B cell (primary cell): ENCODE measurements around the gene COG5. TPM values are rescaled to one million over a fixed set of nuclear protein-coding genes. Genes with fewer than 3 reads are reported as not detected.

ENCODE experiments used
- ATAC-seq: fragments of 200-7000 bp; cut with Tn5 transposase; one replicate; pipeline ENCODE4 v1.10.0; 2021; ENCODE audit warnings: low read depth, mild to moderate bottlenecking, moderate number of reproducible peaks, moderate library complexity
- CTCF ChIA-PET: fragments of 350-600 bp; sonication (Branson Sonifier 250); formaldehyde crosslinking; loops from one replicate; lab custom pipeline; 2021; ENCODE audit warnings: antibody characterized with exemption, inconsistent platforms; lab: Charles Lee
- POLR2A ChIA-PET: fragments of 350-600 bp; sonication (Branson Sonifier 250); formaldehyde crosslinking; loops from one replicate; lab custom pipeline; 2021; ENCODE audit warnings: antibody characterized with exemption; lab: Charles Lee
- DNase-seq: peaks from one replicate; pipeline ENCODE4 v3.0.0; 2013
- H2AFZ ChIP-seq: 2 replicates; pipeline ENCODE4 v1.6.1; 2012; ENCODE audit warnings: mild to moderate bottlenecking, low read depth, low read length; ENCODE audit not compliant: insufficient read depth, poor library complexity, severe bottlenecking
- H3K27ac ChIP-seq, 2 donors: 1 replicate in 1 of 2; 2 replicates in 1 of 2; pipeline ENCODE4 v1.5.1; 2012 to 2013; ENCODE audit warnings: low read length in 2 of 2, mild to moderate bottlenecking in 2 of 2, moderate library complexity in 1 of 2
- H3K27me3 ChIP-seq, 4 experiments: fragments of 200-600 bp in 1 of 4; sonication (generic) in 1 of 4; replicated peaks in 1 of 4; 1 replicate in 2 of 4; 2 replicates in 2 of 4; pipeline versions ENCODE4 v1.6.1 to v1.7.0; 2013 to 2016; ENCODE audit warnings: low read length in 3 of 4, mild to moderate bottlenecking in 2 of 4, mixed read lengths in 1 of 4, moderate library complexity in 1 of 4; ENCODE audit not compliant: insufficient read depth in 4 of 4, control insufficient read depth in 3 of 4; ENCODE audit errors: control extremely low read depth in 1 of 4
- H3K36me3 ChIP-seq, 2 experiments: replicated peaks in 1 of 2; 1 replicate in 1 of 2; 2 replicates in 1 of 2; pipeline versions ENCODE4 v1.6.1 to v1.7.1; 2013; ENCODE audit warnings: low read length in 1 of 2; ENCODE audit not compliant: insufficient read depth in 2 of 2, control insufficient read depth in 1 of 2; ENCODE audit errors: control extremely low read depth in 1 of 2, extremely low read depth in 1 of 2
- H3K4me1 ChIP-seq, 2 donors: fragments of 200-600 bp in 1 of 2; sonication (generic) in 1 of 2; 1 replicate in 1 of 2; 2 replicates in 1 of 2; pipeline versions ENCODE4 v1.5.1 to v1.6.1; 2013 to 2017; ENCODE audit warnings: low read length in 2 of 2; ENCODE audit not compliant: control insufficient read depth in 2 of 2, insufficient read depth in 2 of 2
- H3K4me2 ChIP-seq: replicated peaks from 2 replicates; pipeline ENCODE3; 2012; ENCODE audit warnings: mild to moderate bottlenecking, low read depth, low read length; ENCODE audit not compliant: poor library complexity, severe bottlenecking
- H3K4me3 ChIP-seq, 5 experiments: fragments of 200-600 bp in 1 of 5; sonication (generic) in 1 of 5; 1 replicate in 3 of 5; 2 replicates in 2 of 5; pipeline versions ENCODE4 v1.5.1 to v1.7.0; 2011 to 2016; ENCODE audit warnings: low read length in 4 of 5, mild to moderate bottlenecking in 4 of 5, low read depth in 2 of 5, control low read depth in 1 of 5, moderate library complexity in 1 of 5; ENCODE audit not compliant: insufficient read depth in 1 of 5; ENCODE audit errors: control extremely low read depth in 1 of 5, extremely low read depth in 1 of 5
- H3K79me2 ChIP-seq: fragments of 200-600 bp; sonication (generic); one replicate; pipeline ENCODE4 v1.6.0; 2016; ENCODE audit warnings: low read length; ENCODE audit not compliant: control insufficient read depth, insufficient read depth
- H3K9ac ChIP-seq: fragments of 200-600 bp; sonication (generic); 2 replicates; pipeline ENCODE4 v1.6.1; 2017; ENCODE audit warnings: mild to moderate bottlenecking, low read length, moderate library complexity
- H3K9me3 ChIP-seq, 3 donors: one replicate each; pipeline versions ENCODE4 v1.6.1 to v1.7.1; 2013; ENCODE audit warnings: low read length in 2 of 3; ENCODE audit not compliant: control insufficient read depth in 2 of 3, insufficient read depth in 1 of 3; ENCODE audit errors: control extremely low read depth in 1 of 3
- H4K20me1 ChIP-seq: 2 replicates; pipeline ENCODE4 v1.6.0; 2012; ENCODE audit warnings: mild to moderate bottlenecking, low read length; ENCODE audit not compliant: insufficient read depth, control insufficient read depth, poor library complexity, severe bottlenecking
- H3K27ac Mint-ChIP-seq: one replicate; pipeline ENCODE4 v1.8.0; 2021; ENCODE audit warnings: mixed read lengths
- H3K27me3 Mint-ChIP-seq: one replicate; pipeline ENCODE4 v1.8.0; 2021; ENCODE audit warnings: mixed read lengths
- H3K4me1 Mint-ChIP-seq: one replicate; pipeline ENCODE4 v1.8.0; 2021; ENCODE audit warnings: mixed read lengths
- H3K4me3 Mint-ChIP-seq: one replicate; pipeline ENCODE4 v1.8.0; 2021; ENCODE audit warnings: mixed read lengths
- H3K9me3 Mint-ChIP-seq: one replicate; pipeline ENCODE4 v1.8.0; 2022; ENCODE audit warnings: mixed read lengths; ENCODE audit not compliant: insufficient read depth
- EZH2 ChIP-seq: IDR thresholded peaks from 2 replicates; pipeline ENCODE4 v1.6.1; 2012; ENCODE audit warnings: borderline replicate concordance, low read depth, mild to moderate bottlenecking, moderate library complexity, low read length; ENCODE audit not compliant: insufficient read depth, poor library complexity, severe bottlenecking
- WGBS: methylation state at CpG from one replicate; pipeline ENCODE4 v1.1.5; 2013; ENCODE audit warnings: missing lambda C conversion rate; ENCODE audit not compliant: insufficient coverage; 5-methylcytosine and 5-hydroxymethylcytosine counted together
- intact Hi-C: fragments of 100-400 bp; cut with micrococcal nuclease; formaldehyde crosslinking; loops from one replicate; pipeline ENCODE4 v1.10.0; 2022
- polyA plus RNA-seq: library from polyadenylated mRNA; depleted of rRNA; stranded (reverse); fragments of >200 nt; gene quantifications from 2 replicates; pipeline ENCODE4 v1.2.3, GENCODE V29; 2012
- total RNA-seq, 2 donors: library from RNA; stranded (reverse); fragments of 120-200 nt in 1 of 2; gene quantifications; 1 replicate in 1 of 2; 2 replicates in 1 of 2; pipeline versions ENCODE4 v1.2.3 to v1.2.4, GENCODE V29; 2013 to 2022
- TF ChIP-seq, protein P1 (sequence below): fragments of 200-600 bp; IDR thresholded peaks from one replicate; pipeline ENCODE4 v1.8.0; 2022; ENCODE audit warnings: antibody characterized with exemption, mild to moderate bottlenecking

The COG5 gene
- total and polyA plus RNA-seq, 2 donors (not counting 1 experiment from before 2014, with no cell fraction given): 7.0 to 73.0 TPM

GRCh38 chr7:107318523-107319160 lies 245.1 kb downstream of the COG5 start:
- Mint-ChIP-seq H3K4me3 (no peak overlapping the region), H3K27ac (no peak overlapping the region), H3K27me3 (no peaks in the 10 kb centered on the region), H3K4me1 (peaks cover 8% of the 10 kb centered on the region), H3K9me3 (no peaks in the 10 kb centered on the region)
- H3K4me3 ChIP-seq: no peak overlapping the region
- DNase-seq (no peak), ATAC-seq (no peak)
- no peak overlapping the region for H2AFZ ChIP-seq
- TF ChIP-seq, protein P1, sequence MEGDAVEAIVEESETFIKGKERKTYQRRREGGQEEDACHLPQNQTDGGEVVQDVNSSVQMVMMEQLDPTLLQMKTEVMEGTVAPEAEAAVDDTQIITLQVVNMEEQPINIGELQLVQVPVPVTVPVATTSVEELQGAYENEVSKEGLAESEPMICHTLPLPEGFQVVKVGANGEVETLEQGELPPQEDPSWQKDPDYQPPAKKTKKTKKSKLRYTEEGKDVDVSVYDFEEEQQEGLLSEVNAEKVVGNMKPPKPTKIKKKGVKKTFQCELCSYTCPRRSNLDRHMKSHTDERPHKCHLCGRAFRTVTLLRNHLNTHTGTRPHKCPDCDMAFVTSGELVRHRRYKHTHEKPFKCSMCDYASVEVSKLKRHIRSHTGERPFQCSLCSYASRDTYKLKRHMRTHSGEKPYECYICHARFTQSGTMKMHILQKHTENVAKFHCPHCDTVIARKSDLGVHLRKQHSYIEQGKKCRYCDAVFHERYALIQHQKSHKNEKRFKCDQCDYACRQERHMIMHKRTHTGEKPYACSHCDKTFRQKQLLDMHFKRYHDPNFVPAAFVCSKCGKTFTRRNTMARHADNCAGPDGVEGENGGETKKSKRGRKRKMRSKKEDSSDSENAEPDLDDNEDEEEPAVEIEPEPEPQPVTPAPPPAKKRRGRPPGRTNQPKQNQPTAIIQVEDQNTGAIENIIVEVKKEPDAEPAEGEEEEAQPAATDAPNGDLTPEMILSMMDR: no peak
- no peak for TF ChIP-seq EZH2
- no CpG with 5 or more reads among the region's 3 CpGs for WGBS
- H3K79me2 ChIP-seq: no peaks in the 10 kb centered on the region
- peaks cover 0 to 4% (median 0%) of the 10 kb centered on the region in 3 donors for H3K9me3 ChIP-seq
- H4K20me1 ChIP-seq: no peaks in the 10 kb centered on the region
- no peaks in the 10 kb centered on the region for H3K27me3 ChIP-seq
- no peak overlapping the region for H3K9ac ChIP-seq
- peaks cover 9 to 15% of the 10 kb centered on the region in 2 experiments for H3K36me3 ChIP-seq
- no peak overlapping the region for H3K27ac ChIP-seq
- CTCF ChIA-PET: no interaction called here
- intact Hi-C loops: no loop called here
- POLR2A ChIA-PET: no interaction called here
- no peak overlapping the region for H3K4me2 ChIP-seq
- peaks cover 0 to 8% of the 10 kb centered on the region in 2 donors for H3K4me1 ChIP-seq

DNA sequence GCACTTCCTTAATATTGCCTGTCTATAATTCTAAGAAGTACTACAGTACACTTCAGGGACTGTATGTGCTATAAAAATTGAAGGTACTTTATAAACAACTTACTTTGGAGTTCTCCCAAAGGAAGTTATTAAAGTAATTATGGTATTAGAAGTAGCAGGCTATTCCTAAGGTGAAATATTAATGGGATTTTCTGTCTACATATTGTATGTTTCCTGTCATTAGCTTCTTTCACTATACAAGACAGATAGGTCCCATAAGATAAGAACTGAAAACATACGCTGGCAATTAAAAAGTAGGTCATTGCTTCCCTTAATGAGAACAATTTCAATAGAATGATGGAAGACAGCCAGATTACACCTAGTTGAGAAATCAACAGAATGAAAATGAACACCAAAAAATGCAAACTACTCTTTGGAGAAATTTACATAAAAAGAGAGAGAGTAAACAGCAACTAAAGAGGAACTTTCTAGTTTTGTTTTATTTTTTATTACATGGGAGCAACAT lies 248.0 kb downstream of the COG5 start:
- Histone ChIP-seq H3K4me3 (no peak overlapping the region), H4K20me1 (no peaks in the 10 kb centered on the region), H3K9me3 (peaks cover 0 to 4% (median 0%) of the 10 kb centered on the region in 3 donors), H3K36me3 (peaks cover 3 to 5% of the 10 kb centered on the region in 2 experiments), H3K27ac (no peak overlapping the region), H3K4me2 (no peak overlapping the region), H3K27me3 (no peaks in the 10 kb centered on the region), H3K4me1 (peaks cover 0 to 8% of the 10 kb centered on the region in 2 donors), H3K9ac (no peak overlapping the region), H3K79me2 (no peaks in the 10 kb centered on the region), H2AFZ (no peak overlapping the region)
- Mint-ChIP-seq H3K27me3 (no peaks in the 10 kb centered on the region), H3K4me3 (no peak overlapping the region), H3K4me1 (peaks cover 8% of the 10 kb centered on the region), H3K9me3 (no peaks in the 10 kb centered on the region), H3K27ac (no peak overlapping the region)
- DNase-seq: no peak
- TF ChIP-seq, protein P1: no peak
- no peak for TF ChIP-seq EZH2
- ChIA-PET POLR2A (interaction anchor here (0.7 kb wide), 1 partner anchor 11 kb away, joined by 3 read pairs; no protein-coding TSS in a partner anchor), CTCF (no interaction called here)
- intact Hi-C loops: no loop called here
- ATAC-seq: no peak
- no CpG with 5 or more reads among the region's 1 CpG for whole genome bisulfite sequencing
